ENCODE results near the gene CFAP299. TPM values are rescaled to one million over a fixed set of nuclear protein-coding genes. Genes with fewer than 3 reads are reported as not detected.

CFAP299 gene
- total and polyA plus RNA-seq, 9 of the 15 experiments (the other 6 are each of a cell fraction or from before 2014, with no cell fraction given), result 0.09 to 3.0 (median 0.76) TPM

DNA sequence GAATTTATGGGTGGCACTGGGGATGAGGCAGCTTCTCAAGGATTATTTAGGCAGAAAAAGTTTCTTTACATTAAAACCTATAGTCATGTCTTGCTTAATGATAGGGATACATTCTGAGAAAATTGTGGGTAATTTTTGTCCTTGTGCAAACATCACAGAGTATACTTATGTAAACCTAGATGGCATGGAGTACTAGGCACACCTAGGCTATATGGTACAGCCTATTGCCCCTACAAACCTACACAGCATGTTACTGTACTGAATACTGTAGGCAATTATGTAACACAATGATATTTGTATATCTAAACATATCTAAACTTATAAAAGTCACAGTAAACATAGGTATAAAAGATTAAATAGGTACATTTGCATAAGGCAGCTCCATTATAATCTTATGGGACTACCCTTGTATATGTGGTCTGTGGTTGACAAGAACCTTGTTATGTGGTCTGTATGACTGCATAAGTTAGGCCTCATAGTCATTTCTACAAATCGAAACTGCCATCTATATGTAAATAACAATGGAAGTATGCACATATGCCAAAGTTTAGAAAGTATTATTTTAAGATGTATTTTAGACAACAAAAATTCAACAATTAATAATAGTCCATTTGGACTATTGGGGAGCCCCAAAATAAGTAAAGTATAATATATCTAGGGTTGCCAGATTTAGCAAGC, 87.3 kb downstream of the CFAP299 start:
- no TSS peak for BruUV-seq (replicated peaks)
- 0 out of 3 replicates have a peak, but pooled peaks have one; percentile 26 for ATAC-seq
- POLR2A ChIA-PET, result no interaction called here
- 13% methylated on average over 1 of the region's 1 CpG for WGBS (ENCODE audit: insufficient coverage, low coverage, missing lambda C conversion rate)
- intact Hi-C loops (cut with micrococcal nuclease), result no loop called here
- no peaks in the 10 kb centered on the region for H3K79me2 ChIP-seq (ENCODE audit: control insufficient read depth, insufficient read depth, low read length)
- no peaks in the 10 kb centered on the region for H4K20me1 ChIP-seq (replicated peaks; ENCODE audit: control insufficient read depth, insufficient read depth, low read length)
- H2AFZ ChIP-seq (ENCODE audit: low read depth, low read length), result no peak overlapping the region
- H3K27me3 ChIP-seq (ENCODE audit: control insufficient read depth in 2 of 2, insufficient read depth in 2 of 2, low read length in 2 of 2), result no peaks in the 10 kb centered on the region
- FAIRE-seq, result no peak
- H3K9me1 ChIP-seq (ENCODE audit: control insufficient read depth, insufficient read depth, low read length), result no peaks in the 10 kb centered on the region
- DNase-seq (ENCODE audit: extremely low read depth in 1 of 4, low spot score in 3 of 4), result no peak
- peak in 1 of 2 experiments; percentile 54; a peak in 2 of 4 replicates for TF ChIP-seq FOXA3 (CRISPR knock-in tag; conservative IDR thresholded peaks at IDR 0.05 in 1 of 2, IDR thresholded peaks at IDR 0.05 in 1 of 2)
- TF ChIP-seq, protein P1, sequence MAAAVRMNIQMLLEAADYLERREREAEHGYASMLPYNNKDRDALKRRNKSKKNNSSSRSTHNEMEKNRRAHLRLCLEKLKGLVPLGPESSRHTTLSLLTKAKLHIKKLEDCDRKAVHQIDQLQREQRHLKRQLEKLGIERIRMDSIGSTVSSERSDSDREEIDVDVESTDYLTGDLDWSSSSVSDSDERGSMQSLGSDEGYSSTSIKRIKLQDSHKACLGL (CRISPR knock-in tag; IDR thresholded peaks at IDR 0.05; ENCODE audit: borderline replicate concordance, poor library complexity, severe bottlenecking), result no peak
- 0 out of 2 replicates have a peak, but pooled peaks have one; percentile 31 for TF ChIP-seq POLR2H (tag; IDR thresholded peaks at IDR 0.05; ENCODE audit: low read depth)
- TF ChIP-seq EGR1 (conservative IDR thresholded peaks at IDR 0.05), result no peak
- no peaks in the 10 kb centered on the region for H3K36me3 ChIP-seq (ENCODE audit: control insufficient read depth, insufficient read depth, low read length)
- no peak overlapping the region for H3K4me3 ChIP-seq
- H3K9ac ChIP-seq (ENCODE audit: insufficient read depth in 1 of 2, low read depth in 2 of 2, low read length in 2 of 2), result no peak overlapping the region; a peak in 1 of 4 replicates
- CTCF ChIA-PET (ENCODE audit: low intra/inter-chr PET ratio), result no interaction called here
- H3K4me2 ChIP-seq (ENCODE audit: insufficient read depth, low read length), result no peak overlapping the region; the same call in 1 of the 2 replicates
- in situ Hi-C loops (cut with MboI), result no loop called here
- H3K9me3 ChIP-seq (replicated peaks; ENCODE audit: control insufficient read depth, insufficient read depth, low read depth, low read length), result no peaks in the 10 kb centered on the region
- peak overlapping the region; percentile 74; the same call in 1 of the 3 replicates for H3K27ac ChIP-seq (ENCODE audit: extremely low read depth, low read depth, low read length)
- H3K4me1 ChIP-seq (replicated peaks in 1 of 2; ENCODE audit: control insufficient read depth in 2 of 2, insufficient read depth in 2 of 2, low read length in 2 of 2), result peaks cover 0 to 22% of the 10 kb centered on the region in 2 experiments; a peak in 3 of 5 replicates

Data from K562 (cell line).